Astrocyte (in vitro differentiated cells and primary cell): Measurements from ENCODE around the gene CD63. TPM values are rescaled to one million over a fixed set of nuclear protein-coding genes. Genes with fewer than 3 reads are reported as not detected.
A peak's percentile ranks its signal among the peaks of the same experiment; 100 is the strongest.

ENCODE experiments used
- DNase-seq: peaks from one replicate; pipeline ENCODE4 v3.0.0-alpha.2; 2010; ENCODE audit warnings: low read depth
- FAIRE-seq: peaks from 2 replicates; lab custom pipeline; 2011; peaks lifted over from hg19 to GRCh38; lab: Jason Lieb, UNC
- H2AFZ ChIP-seq: 2 replicates; pipeline ENCODE4 v1.6.0; 2012; ENCODE audit warnings: low read depth, low read length, inconsistent platforms
- H3K27ac ChIP-seq: 2 replicates; pipeline ENCODE4 v1.5.1; 2011; ENCODE audit warnings: low read depth, low read length, inconsistent platforms
- H3K27me3 ChIP-seq: 2 replicates; pipeline ENCODE4 v1.6.0; 2011; ENCODE audit warnings: low read length, inconsistent platforms; ENCODE audit not compliant: insufficient read depth
- H3K36me3 ChIP-seq: 2 replicates; pipeline ENCODE4 v1.5.1; 2011; ENCODE audit warnings: low read length, inconsistent platforms; ENCODE audit not compliant: insufficient read depth
- H3K4me1 ChIP-seq: 2 replicates; pipeline ENCODE4 v1.5.1; 2011; ENCODE audit warnings: low read length, inconsistent platforms; ENCODE audit not compliant: insufficient read depth
- H3K4me2 ChIP-seq: 2 replicates; pipeline ENCODE4 v1.6.0; 2012; ENCODE audit warnings: low read length, inconsistent platforms
- H3K4me3 ChIP-seq: 2 replicates; pipeline ENCODE4 v1.5.1; 2011; ENCODE audit warnings: low read depth, mild to moderate bottlenecking, low read length, inconsistent platforms; ENCODE audit not compliant: insufficient read depth
- H3K79me2 ChIP-seq: 2 replicates; pipeline ENCODE4 v1.6.0; 2012; ENCODE audit warnings: mild to moderate bottlenecking, low read length, inconsistent platforms; ENCODE audit not compliant: insufficient read depth
- H3K9ac ChIP-seq: 2 replicates; pipeline ENCODE4 v1.6.0; 2012; ENCODE audit warnings: mild to moderate bottlenecking, low read length, inconsistent platforms
- H3K9me3 ChIP-seq: 2 replicates; pipeline ENCODE4 v1.5.1; 2012; ENCODE audit warnings: low read depth, mild to moderate bottlenecking, low read length, inconsistent platforms; ENCODE audit not compliant: insufficient read depth
- H4K20me1 ChIP-seq: 2 replicates; pipeline ENCODE4 v1.6.0; 2012; ENCODE audit warnings: low read length, inconsistent platforms; ENCODE audit not compliant: insufficient read depth
- H3K27ac Mint-ChIP-seq: one replicate; pipeline ENCODE4 v1.8.0; 2021; ENCODE audit warnings: mild to moderate bottlenecking, mixed read lengths; ENCODE audit not compliant: unreplicated experiment
- H3K27me3 Mint-ChIP-seq: one replicate; pipeline ENCODE4 v1.8.0; 2021; ENCODE audit warnings: low read depth, mixed read lengths; ENCODE audit not compliant: unreplicated experiment
- H3K36me3 Mint-ChIP-seq: one replicate; pipeline ENCODE4 v1.8.0; 2021; ENCODE audit warnings: low read depth, mixed read lengths; ENCODE audit not compliant: unreplicated experiment
- H3K4me1 Mint-ChIP-seq: one replicate; pipeline ENCODE4 v1.8.0; 2021; ENCODE audit warnings: low read depth, mixed read lengths; ENCODE audit not compliant: unreplicated experiment
- H3K4me3 Mint-ChIP-seq: one replicate; pipeline ENCODE4 v1.8.0; 2021; ENCODE audit warnings: mild to moderate bottlenecking, moderate library complexity, mixed read lengths; ENCODE audit not compliant: unreplicated experiment
- H3K9me3 Mint-ChIP-seq: one replicate; pipeline ENCODE4 v1.8.0; 2021; ENCODE audit warnings: mild to moderate bottlenecking, mixed read lengths; ENCODE audit not compliant: unreplicated experiment
- EZH2 ChIP-seq: IDR thresholded peaks from 2 replicates; pipeline ENCODE4 v1.6.1; 2012; ENCODE audit warnings: mild to moderate bottlenecking, low read length, inconsistent platforms; ENCODE audit not compliant: insufficient read depth
- total RNA-seq: library from RNA; stranded (reverse); gene quantifications from 2 replicates; pipeline ENCODE4 v1.2.1, GENCODE V29; 2021
- TF ChIP-seq, protein P1 (sequence below): IDR thresholded peaks from 2 replicates; pipeline ENCODE4 v1.5.1; 2011; ENCODE audit warnings: low read depth, mild to moderate bottlenecking, inconsistent platforms, low read length, moderate library complexity; ENCODE audit not compliant: insufficient read depth

Gene CD63
- total RNA-seq, 1 donor from 2014 or later = 1,014 TPM

GRCh38 chr12:55743406-55744339 lies 14.9 kb upstream of the CD63 start:
- DNase-seq (peak; percentile 47), FAIRE-seq (no peak)
- no peaks in the 10 kb centered on the region for H3K27me3 Mint-ChIP-seq
- H3K4me1 Mint-ChIP-seq = peaks cover 19% of the 10 kb centered on the region
- no peaks in the 10 kb centered on the region for H3K9me3 Mint-ChIP-seq
- Histone ChIP-seq H3K9me3 (no peaks in the 10 kb centered on the region), H3K4me2 (peak overlapping the region; percentile 100), H2AFZ (peak overlapping the region; percentile 70), H3K4me1 (peaks cover 14% of the 10 kb centered on the region), H3K79me2 (peaks cover 10% of the 10 kb centered on the region), H3K4me3 (peak overlapping the region; percentile 76), H3K27me3 (no peaks in the 10 kb centered on the region), H3K9ac (peak overlapping the region; percentile 75), H4K20me1 (peaks cover 39% of the 10 kb centered on the region), H3K36me3 (no peaks in the 10 kb centered on the region), H3K27ac (peak overlapping the region; percentile 18)
- peaks cover 4% of the 10 kb centered on the region for H3K36me3 Mint-ChIP-seq
- TF ChIP-seq EZH2 = no peak
- TF ChIP-seq, protein P1, sequence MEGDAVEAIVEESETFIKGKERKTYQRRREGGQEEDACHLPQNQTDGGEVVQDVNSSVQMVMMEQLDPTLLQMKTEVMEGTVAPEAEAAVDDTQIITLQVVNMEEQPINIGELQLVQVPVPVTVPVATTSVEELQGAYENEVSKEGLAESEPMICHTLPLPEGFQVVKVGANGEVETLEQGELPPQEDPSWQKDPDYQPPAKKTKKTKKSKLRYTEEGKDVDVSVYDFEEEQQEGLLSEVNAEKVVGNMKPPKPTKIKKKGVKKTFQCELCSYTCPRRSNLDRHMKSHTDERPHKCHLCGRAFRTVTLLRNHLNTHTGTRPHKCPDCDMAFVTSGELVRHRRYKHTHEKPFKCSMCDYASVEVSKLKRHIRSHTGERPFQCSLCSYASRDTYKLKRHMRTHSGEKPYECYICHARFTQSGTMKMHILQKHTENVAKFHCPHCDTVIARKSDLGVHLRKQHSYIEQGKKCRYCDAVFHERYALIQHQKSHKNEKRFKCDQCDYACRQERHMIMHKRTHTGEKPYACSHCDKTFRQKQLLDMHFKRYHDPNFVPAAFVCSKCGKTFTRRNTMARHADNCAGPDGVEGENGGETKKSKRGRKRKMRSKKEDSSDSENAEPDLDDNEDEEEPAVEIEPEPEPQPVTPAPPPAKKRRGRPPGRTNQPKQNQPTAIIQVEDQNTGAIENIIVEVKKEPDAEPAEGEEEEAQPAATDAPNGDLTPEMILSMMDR = no peak
- H3K4me3 Mint-ChIP-seq = peak overlapping the region; percentile 94
- H3K27ac Mint-ChIP-seq = peak overlapping the region; percentile 81

- Histone ChIP-seq H3K4me1 (peaks cover 20% of the 10 kb centered on the region), H3K79me2 (peaks cover 10% of the 10 kb centered on the region), H3K4me2 (peak within 1 kb of the TSS; percentile 100), H4K20me1 (peaks cover 34% of the 10 kb centered on the region), H3K4me3 (peak within 1 kb of the TSS; percentile 76), H3K27me3 (no peaks in the 10 kb centered on the region), H3K36me3 (no peaks in the 10 kb centered on the region), H3K27ac (peak within 1 kb of the TSS; percentile 27), H2AFZ (peak within 1 kb of the TSS; percentile 70), H3K9me3 (no peaks in the 10 kb centered on the region), H3K9ac (peak within 1 kb of the TSS; percentile 85)
- no peaks in the 10 kb centered on the region for H3K9me3 Mint-ChIP-seq
- FAIRE-seq (no peak), DNase-seq (peak; percentile 64)
- H3K4me3 Mint-ChIP-seq = peak within 1 kb of the TSS; percentile 94
- H3K4me1 Mint-ChIP-seq = peaks cover 23% of the 10 kb centered on the region
- peak within 1 kb of the TSS; percentile 81 for H3K27ac Mint-ChIP-seq
- TF ChIP-seq EZH2 = no peak
- TF ChIP-seq, protein P1 = no peak
- H3K36me3 Mint-ChIP-seq = no peaks in the 10 kb centered on the region
- no peaks in the 10 kb centered on the region for H3K27me3 Mint-ChIP-seq
Measured at GRCh38 chr12:55742719-55743405, 14.1 kb upstream of the CD63 start, which contains the start of gene GDF11. Gene GDF11, plus strand, starts transcription at chr12:55743122. Its CDS starts 195 bp downstream, at chr12:55743317.
